ENCODE results near the gene LAMB3.
A peak's percentile ranks its signal among the peaks of the same experiment; 100 is the strongest.

The LAMB3 gene

GRCh38 chr1:209630383-209631225 is 21.6 kb downstream of the LAMB3 start:
- DNase-seq, result no peak

DNA sequence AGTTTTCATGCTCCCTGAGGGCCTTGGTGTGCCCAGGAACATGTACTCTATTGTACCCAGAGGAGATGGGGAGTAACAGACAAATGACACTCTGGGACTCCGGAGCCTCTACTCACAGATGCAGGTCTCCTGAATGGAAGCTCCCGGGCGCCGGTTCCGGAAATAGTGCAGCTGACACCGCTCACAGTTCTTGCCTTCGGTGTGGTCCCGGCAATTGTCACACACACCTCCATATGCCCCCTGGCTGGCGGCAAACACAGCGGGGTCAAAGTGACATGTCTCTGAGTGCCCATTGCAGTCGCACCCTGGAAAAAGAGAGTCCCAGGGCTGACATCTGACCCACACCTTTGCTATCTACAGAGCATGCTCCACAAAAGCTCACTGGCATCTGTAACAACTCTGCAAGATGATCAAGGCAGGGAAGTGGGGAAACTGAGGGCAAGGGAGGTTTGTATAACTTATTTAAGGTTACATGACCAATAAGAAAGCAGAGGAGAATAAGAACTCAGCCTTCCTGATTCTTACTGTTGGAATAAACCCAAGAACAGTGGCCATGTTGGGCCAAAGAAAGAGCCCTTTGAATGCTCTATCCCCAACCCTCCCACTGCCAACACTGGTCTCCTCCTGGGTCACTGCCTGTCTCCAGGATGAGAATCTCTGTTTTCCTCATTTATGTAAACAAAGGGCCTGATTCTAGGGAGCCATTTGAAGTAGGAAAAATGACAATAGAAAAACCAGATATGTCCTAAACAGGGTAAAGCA is 22.4 kb downstream of the LAMB3 start:
- no peak for DNase-seq

DNA sequence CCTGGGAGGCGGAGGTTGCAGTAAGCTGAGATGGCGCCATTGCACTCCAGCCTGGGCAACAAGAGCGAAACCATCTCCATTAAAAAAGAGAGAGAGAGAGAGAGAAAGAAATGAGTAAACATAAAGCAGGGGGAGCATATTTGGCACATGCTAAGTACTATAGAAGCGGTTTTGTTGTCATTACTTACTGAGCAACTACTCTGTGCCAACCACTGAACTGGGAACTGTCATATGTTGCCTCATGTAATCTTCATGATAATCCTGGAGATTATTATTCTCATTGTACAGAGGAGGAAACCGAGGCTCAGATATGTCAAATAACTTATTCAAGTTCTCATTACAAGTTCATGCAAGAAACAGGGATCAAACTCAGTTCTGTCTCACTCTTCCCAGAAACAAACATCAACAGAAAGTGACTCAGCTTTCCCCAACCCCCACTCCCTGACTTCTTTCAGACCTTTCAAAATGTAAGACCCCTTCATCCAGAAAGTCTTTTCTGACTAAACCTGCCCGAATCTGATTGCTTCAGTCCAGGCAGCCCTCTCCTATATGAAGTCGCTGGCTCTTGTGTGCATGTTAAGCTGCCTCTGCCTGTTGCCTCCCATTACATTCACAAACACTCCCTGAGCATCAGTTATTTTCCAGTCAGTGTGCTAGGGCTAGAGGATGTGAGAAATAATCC is 23.5 kb downstream of the LAMB3 start:
- no peak for DNase-seq

- DNase-seq, result peak; percentile 54
These were observed 24.5 kb downstream of the LAMB3 start for GRCh38 chr1:209627732-209628196.

GRCh38 chr1:209627027-209627731 is 25.0 kb downstream of the LAMB3 start:
- no peak for DNase-seq

DNA sequence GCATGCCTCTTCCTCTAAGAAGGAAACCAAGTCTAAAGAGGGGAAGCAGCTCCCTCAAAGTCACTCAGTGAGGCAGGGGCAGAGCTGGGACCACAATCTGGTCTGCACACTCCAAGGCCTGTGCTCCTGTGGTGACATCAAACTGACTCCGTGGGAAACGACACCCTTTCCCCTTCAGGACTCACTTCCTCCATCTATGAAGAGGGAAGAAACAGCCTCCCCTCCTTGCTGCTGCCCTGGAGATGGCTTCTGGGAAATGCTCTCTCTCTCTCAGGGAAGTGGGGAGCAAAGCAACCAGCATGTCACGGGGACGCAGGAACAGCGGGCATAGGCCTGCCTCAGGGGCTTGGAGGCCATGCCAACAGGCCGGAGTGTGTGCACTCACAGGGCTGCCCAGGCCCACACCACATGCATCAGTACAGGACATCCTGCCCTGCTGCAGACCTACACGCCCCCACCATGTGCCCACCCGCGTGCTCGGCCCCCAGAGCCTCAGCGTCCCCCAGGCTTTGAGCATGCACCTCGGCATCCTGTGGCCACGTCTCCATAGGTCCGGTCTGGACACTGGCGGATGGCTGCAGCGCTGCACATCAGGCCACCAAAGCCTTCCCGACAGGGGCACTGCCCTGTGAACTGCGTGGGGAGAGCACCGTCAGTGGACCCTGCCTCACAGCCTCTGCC is 25.7 kb downstream of the LAMB3 start:
- no peak for DNase-seq

DNA sequence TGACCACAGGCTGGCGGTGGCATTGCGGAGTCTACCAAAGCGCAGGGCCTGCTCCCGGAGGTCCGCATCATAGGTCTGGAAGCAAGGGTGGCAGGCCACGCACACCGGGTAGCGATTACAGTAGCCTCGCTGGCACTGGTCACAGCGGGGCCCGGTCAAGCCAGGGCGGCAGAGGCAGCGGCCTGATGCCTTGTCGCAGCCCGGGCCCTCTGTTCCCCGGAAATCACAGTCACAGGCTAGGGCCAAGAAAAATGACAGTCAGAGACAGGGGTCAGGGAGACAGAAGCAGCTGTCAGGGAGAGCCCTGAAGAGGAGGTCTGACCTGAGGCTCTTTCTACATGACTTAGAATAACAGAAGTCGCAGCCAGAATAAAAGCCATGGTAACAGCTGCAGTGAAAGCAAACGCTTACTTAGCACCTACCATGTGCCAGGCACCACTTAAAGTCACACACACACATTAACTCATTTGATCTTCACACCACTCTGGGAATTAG is 26.4 kb downstream of the LAMB3 start:
- no peak for DNase-seq

GRCh38 chr1:209624558-209625549 is 27.4 kb downstream of the LAMB3 start:
- DNase-seq, result no peak

GRCh38 chr1:209622841-209623829 is 29.1 kb downstream of the LAMB3 start:
- DNase-seq, result no peak

DNA sequence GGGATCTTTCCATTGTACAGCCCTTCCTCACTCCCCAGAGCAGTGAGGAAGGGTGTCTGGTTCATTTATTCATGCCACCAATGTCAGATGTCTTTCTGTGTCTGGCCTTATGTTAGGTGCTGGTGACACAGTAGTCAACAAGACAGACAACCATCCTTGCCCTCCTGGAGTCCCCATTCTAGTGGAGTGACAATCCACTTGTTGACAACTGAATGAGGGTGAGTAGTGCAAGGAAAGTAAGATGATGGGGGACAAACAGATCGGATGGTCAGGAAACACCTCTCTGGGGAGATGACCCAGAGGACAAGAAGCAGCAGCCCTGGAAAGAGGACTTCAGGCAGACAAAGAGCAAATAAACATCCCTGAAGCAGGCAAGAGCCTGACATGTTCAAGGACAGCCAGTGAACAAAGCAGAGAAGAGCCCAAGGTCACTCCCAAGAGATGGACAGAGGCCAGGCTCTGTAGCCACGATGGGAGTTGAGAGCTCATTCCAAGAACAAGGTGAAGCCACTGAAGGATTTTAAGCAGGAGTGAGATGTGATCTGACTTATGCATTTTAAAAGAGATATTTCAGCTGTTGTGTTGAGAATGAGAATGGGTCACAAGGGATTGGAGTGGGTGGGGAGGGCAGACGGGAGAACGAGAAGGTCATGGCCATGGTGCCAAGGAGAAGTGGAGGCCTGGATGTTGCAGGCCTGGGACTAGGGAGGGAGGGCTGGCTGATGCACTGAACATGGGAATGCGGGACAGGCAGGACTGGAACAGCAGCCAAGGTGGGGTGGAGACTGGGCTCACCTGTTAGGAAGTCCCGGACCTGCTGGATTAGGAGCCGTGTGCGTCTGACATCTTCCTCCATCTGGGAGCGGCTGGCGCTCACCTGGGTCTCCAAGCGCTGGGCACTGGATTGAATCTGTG is 30.2 kb downstream of the LAMB3 start:
- DNase-seq, result no peak

DNA sequence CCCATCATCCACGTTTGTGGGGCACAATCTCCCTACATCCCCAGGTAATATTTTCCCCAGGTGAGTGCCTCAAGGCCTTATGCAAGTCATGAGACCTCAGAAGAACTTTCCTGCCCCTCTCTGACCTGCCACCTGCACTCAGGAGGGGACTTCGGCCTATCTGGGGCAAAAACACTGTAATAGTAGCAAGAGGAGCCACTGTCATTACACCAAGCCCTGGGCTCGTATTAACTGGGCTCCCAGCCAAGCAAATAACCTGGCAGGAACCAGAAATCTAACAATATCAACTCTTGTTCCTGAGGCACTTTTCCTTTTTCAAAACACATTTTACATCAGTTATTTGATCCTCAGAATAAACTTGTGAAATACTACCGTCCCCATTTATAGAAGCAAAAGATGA is 30.9 kb downstream of the LAMB3 start:
- no peak for DNase-seq

- no peak for DNase-seq
These were observed 31.7 kb downstream of the LAMB3 start for GRCh38 chr1:209620487-209620884.

- no peak for DNase-seq
These were observed 32.3 kb downstream of the LAMB3 start for GRCh38 chr1:209619696-209620486.

DNA sequence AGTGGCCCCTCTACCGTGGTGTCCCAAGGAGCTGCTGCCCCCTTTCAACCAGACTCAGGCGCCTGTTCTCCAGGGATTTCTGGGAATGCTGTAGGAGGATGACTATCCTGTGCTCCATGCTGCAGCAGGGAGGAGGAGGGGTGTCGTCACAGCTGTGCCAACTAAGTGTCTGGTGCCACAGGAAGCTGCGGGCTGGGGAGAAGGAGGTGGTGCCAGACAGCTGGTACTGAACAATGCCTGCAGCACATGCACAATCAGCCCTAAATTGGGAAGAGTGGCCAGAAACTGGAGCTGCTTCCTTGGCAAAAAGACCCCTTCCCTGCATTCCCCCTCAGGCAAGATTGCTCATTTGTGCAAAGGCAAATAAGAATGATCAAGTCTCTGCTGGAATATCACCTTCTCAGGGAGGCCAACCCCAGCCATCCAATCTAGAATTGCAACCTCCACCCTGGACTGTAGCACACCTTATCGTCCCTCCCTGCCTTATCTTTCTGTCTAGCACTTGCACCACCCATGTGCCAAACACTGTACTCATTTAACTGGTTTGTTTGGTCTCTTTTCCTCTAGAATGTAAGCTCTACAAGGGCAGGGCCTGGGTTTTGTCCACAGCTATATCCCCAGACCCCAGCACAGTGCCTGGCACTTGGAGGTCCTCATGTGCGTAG is 33.3 kb downstream of the LAMB3 start:
- DNase-seq, result no peak

GRCh38 chr1:209618291-209618690 is 33.9 kb downstream of the LAMB3 start:
- no peak for DNase-seq

DNA sequence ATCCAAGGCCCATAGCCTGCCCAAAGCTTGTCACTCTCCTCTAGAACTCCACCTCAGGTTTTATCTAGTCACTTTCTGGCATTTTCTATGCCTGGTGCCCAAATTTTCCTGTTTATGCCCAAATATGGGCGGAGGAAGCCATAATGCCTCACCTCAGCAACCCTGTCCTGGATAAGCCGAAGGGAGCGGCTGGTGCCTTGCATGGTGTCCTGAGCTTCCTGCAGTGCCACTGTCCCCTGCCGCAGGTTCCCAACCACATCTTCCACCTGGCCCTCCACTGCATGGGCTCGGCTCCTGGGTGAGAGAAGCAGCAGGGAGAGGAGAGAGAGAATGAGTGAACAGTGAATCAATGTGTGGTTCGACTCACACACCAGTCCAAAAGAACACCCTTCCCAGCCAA is 34.5 kb downstream of the LAMB3 start:
- DNase-seq, result no peak
